K562 (cell line): ENCODE measurements around the gene CLHC1. TPM values are rescaled to one million over a fixed set of nuclear protein-coding genes. Genes with fewer than 3 reads are reported as not detected.

Experiments
- ATAC-seq: fragments of 200-7000 bp; cut with Tn5 transposase; 3 replicates; pipeline ENCODE4 v1.9.1; 2020; ENCODE audit warnings: moderate library complexity
- BruUV-seq: library from RNA; stranded (reverse); fragments of 400-500 nt; replicated peaks from 2 replicates; lab custom pipeline; 2021; lab: Mats Ljungman, UMichigan
- CTCF ChIA-PET: fragments of 300-600 bp; formaldehyde crosslinking; extraction: SDS; loops from one replicate; lab custom pipeline; 2021; ENCODE audit warnings: low intra/inter-chr PET ratio; lab: Yijun Ruan, JAX
- POLR2A ChIA-PET: fragments of 300-600, 350-650 bp; sonication (Branson Sonifier 250); formaldehyde crosslinking; extraction: SDS; loops from one replicate; lab custom pipeline; 2021; ENCODE audit warnings: antibody characterized with exemption, inconsistent platforms; lab: Yijun Ruan, JAX
- DNase-seq, 4 experiments: peaks; one replicate each; pipeline versions ENCODE4 v3.0.0 to v3.0.0-alpha.2; 2011 to 2018; ENCODE audit warnings: low spot score in 3 of 4, mixed read lengths in 3 of 4; ENCODE audit errors: extremely low read depth in 1 of 4
- FAIRE-seq: peaks from 2 replicates; lab custom pipeline; 2011; peaks lifted over from hg19 to GRCh38; lab: Jason Lieb, UNC
- H2AFZ ChIP-seq: 2 replicates; pipeline ENCODE4 v1.6.0; 2011; ENCODE audit warnings: low read depth, low read length, control low read depth, inconsistent platforms
- H3K27ac ChIP-seq: fragments of 200-600 bp; 3 replicates; pipeline ENCODE4 v1.8.0; 2011; ENCODE audit warnings: low read depth, mild to moderate bottlenecking, control low read depth, inconsistent platforms, low read length, moderate library complexity, mixed read lengths; ENCODE audit errors: extremely low read depth
- H3K27me3 ChIP-seq, 2 experiments: fragments of 300-600 bp in 1 of 2; 2 replicates in 1 of 2; 3 replicates in 1 of 2; pipeline versions ENCODE4 v1.6.0 to v1.8.0; 2011; ENCODE audit warnings: inconsistent platforms in 2 of 2, low read length in 2 of 2, mild to moderate bottlenecking in 1 of 2, mixed read lengths in 1 of 2, moderate library complexity in 1 of 2; ENCODE audit not compliant: control insufficient read depth in 2 of 2, insufficient read depth in 2 of 2
- H3K36me3 ChIP-seq: fragments of 300-600 bp; 3 replicates; pipeline ENCODE4 v1.8.0; 2011; ENCODE audit warnings: mild to moderate bottlenecking, low read length, inconsistent platforms; ENCODE audit not compliant: control insufficient read depth, insufficient read depth
- H3K4me1 ChIP-seq, 2 experiments: fragments of 200-600 bp in 1 of 2; replicated peaks in 1 of 2; 2 replicates in 1 of 2; 3 replicates in 1 of 2; pipeline versions ENCODE4 v1.5.1 to v1.8.0; 2011; ENCODE audit warnings: inconsistent platforms in 2 of 2, low read length in 2 of 2, mild to moderate bottlenecking in 1 of 2, mixed read lengths in 1 of 2, moderate library complexity in 1 of 2; ENCODE audit not compliant: control insufficient read depth in 2 of 2, insufficient read depth in 2 of 2
- H3K4me2 ChIP-seq: 2 replicates; pipeline ENCODE4 v1.6.1; 2011; ENCODE audit warnings: low read length, control low read depth, inconsistent platforms, mixed read lengths; ENCODE audit not compliant: insufficient read depth
- H3K4me3 ChIP-seq: fragments of 200-600 bp; sonication (generic), shearing (Covaris generic); 2 replicates; pipeline ENCODE4 v1.5.1; 2016; ENCODE audit warnings: control low read depth, inconsistent platforms
- H3K79me2 ChIP-seq: fragments of 200-600 bp; 3 replicates; pipeline ENCODE4 v1.8.0; 2011; ENCODE audit warnings: low read length, inconsistent platforms; ENCODE audit not compliant: control insufficient read depth, insufficient read depth
- H3K9ac ChIP-seq, 2 experiments: 2 replicates each; pipeline versions ENCODE4 v1.6.0 to v1.6.1; 2011; ENCODE audit warnings: low read depth in 2 of 2, low read length in 2 of 2, control low read depth in 1 of 2, inconsistent platforms in 1 of 2, mild to moderate bottlenecking in 1 of 2, mixed read lengths in 1 of 2; ENCODE audit not compliant: insufficient read depth in 1 of 2
- H3K9me1 ChIP-seq: one replicate; pipeline ENCODE4 v1.6.0; 2011; ENCODE audit warnings: inconsistent platforms, mild to moderate bottlenecking, low read length, moderate library complexity; ENCODE audit not compliant: control insufficient read depth, insufficient read depth
- H3K9me3 ChIP-seq: replicated peaks from 2 replicates; pipeline ENCODE4 v1.5.1; 2011; ENCODE audit warnings: low read depth, low read length, inconsistent platforms; ENCODE audit not compliant: control insufficient read depth, insufficient read depth
- H4K20me1 ChIP-seq: replicated peaks from 2 replicates; pipeline ENCODE4 v1.6.1; 2011; ENCODE audit warnings: low read length, inconsistent platforms, mixed read lengths; ENCODE audit not compliant: control insufficient read depth, insufficient read depth
- FOXM1 ChIP-seq, 2 experiments: fragments of 450-650 bp in 1 of 2; sonication (generic) in 1 of 2; formaldehyde crosslinking in 1 of 2; IDR thresholded peaks; 2 replicates each; pipeline versions ENCODE4 v1.6.1 to v1.9.0; 2017 to 2022; ENCODE audit warnings: low read depth in 2 of 2, mild to moderate bottlenecking in 2 of 2, missing genetic modification reagents in 1 of 2, moderate library complexity in 1 of 2
- ZNF146 ChIP-seq: IDR thresholded peaks from one replicate; pipeline ENCODE4 v1.6.1; 2018; ENCODE audit warnings: missing compliant biosample characterization; ENCODE audit not compliant: unreplicated experiment
- WGBS: fragments of 100-300 bp; shearing (Covaris generic); methylation state at CpG from one replicate; pipeline ENCODE4 v1.1.6; 2016; ENCODE audit warnings: low coverage, mixed read lengths; ENCODE audit not compliant: insufficient coverage; ENCODE audit errors: missing lambda C conversion rate; 5-methylcytosine and 5-hydroxymethylcytosine counted together
- in situ Hi-C: fragments of 300-500 bp; cut with MboI; formaldehyde crosslinking; loops from 4 replicates; pipeline ENCODE4 v1.15.0; 2018; ENCODE audit warnings: inconsistent platforms, mixed read lengths
- intact Hi-C: fragments of 100-400 bp; cut with micrococcal nuclease; formaldehyde crosslinking; loops from 2 replicates; pipeline ENCODE4 v1.14.2; 2022
- polyA plus RNA-seq, 8 experiments: library from polyadenylated mRNA; depleted of rRNA in 4 of 8; stranded (reverse) in 5 of 8; unstranded in 3 of 8; fragments of >200 nt; fragmentation: Nextera tagmentation in 2 of 8; fragmentation: Illumina TruSeq in 1 of 8; extraction: Ambion mirVana in 2 of 8; extraction: Trizol in 1 of 8; gene quantifications; 2 replicates each; pipeline versions ENCODE4 v1.2.1 to v1.2.3, GENCODE V29; 2011 to 2014; ENCODE audit warnings: inconsistent platforms in 1 of 8, missing spikeins in 1 of 8
- total RNA-seq, 7 experiments: library from RNA; depleted of rRNA in 6 of 7; stranded (reverse); fragments of >200 nt in 6 of 7; fragmentation: Illumina TruSeq in 2 of 7; extraction: Trizol in 2 of 7; gene quantifications; 2 replicates each; pipeline versions ENCODE4 v1.2.1 to v1.2.3, GENCODE V29; 2011 to 2021; ENCODE audit warnings: low replicate concordance in 1 of 7
- TF ChIP-seq, protein P1 (sequence below), 2 experiments: fragments of 450-650 bp; formaldehyde crosslinking in 1 of 2; IDR thresholded peaks; 2 replicates each; pipeline versions ENCODE4 v1.4.0 to v1.6.1; 2014 to 2020; ENCODE audit warnings: mild to moderate bottlenecking in 2 of 2, borderline replicate concordance in 1 of 2, low read depth in 1 of 2
- TF ChIP-seq, protein P2 (sequence below): fragments of 250-450 bp; sonication (Bioruptor Pico); IDR thresholded peaks from 2 replicates; pipeline ENCODE4 v1.4.0; 2020; ENCODE audit warnings: mild to moderate bottlenecking, moderate library complexity

CLHC1 gene
- total and polyA plus RNA-seq, 9 of the 15 experiments (the other 6 are each of a cell fraction or from before 2014, with no cell fraction given) = 3.7 to 14.3 (median 8.6) TPM

DNA sequence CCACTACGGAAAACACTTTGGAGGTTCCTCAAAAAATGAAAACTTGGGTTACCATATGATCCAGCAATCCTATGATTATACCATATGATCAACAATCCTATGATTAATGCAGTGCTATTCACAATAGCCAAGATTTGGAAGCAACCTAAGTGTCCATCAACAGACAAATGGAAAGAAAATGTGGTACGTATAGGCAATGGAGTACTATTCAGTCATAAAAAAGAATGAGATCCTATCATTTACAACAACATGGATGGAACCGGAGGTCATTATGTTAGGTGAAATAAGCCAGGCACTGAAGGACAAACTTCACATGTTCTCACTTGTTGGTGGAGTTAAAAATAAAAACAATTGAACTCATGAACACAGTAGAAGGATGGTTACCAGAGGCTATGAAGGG is 27.6 kb downstream of the CLHC1 start:
- in situ Hi-C loops (no loop called here), intact Hi-C loops (no loop called here)
- no peak overlapping the region for H2AFZ ChIP-seq

DNA sequence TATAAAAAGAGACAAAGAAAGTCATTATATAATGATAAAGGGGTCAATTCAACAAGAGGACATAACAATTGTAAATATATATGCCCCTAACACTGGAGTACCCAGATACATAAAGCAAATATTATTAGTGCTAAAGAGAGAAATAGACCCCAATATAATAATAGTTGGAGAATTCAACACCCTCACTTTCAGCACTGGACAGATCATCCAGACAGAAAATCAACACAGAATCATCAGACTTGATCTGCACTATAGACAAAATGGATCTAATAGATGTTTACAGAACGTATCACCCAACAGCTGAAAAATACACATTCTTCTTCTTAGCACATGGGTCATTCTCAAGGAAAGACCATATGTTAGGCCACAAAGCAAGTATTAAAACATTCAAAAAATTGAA is 31.7 kb downstream of the CLHC1 start:
- H3K9me1 ChIP-seq = no peaks in the 10 kb centered on the region
- no peak overlapping the region for H2AFZ ChIP-seq
- H3K79me2 ChIP-seq = no peaks in the 10 kb centered on the region
- no peaks in the 10 kb centered on the region for H3K27me3 ChIP-seq
- POLR2A ChIA-PET = no interaction called here
- H3K4me2 ChIP-seq = no peak overlapping the region
- H3K4me3 ChIP-seq = no peak overlapping the region
- intact Hi-C loops = no loop called here
- 26% methylated on average over 1 of the region's 1 CpG for WGBS
- TF ChIP-seq, protein P1, sequence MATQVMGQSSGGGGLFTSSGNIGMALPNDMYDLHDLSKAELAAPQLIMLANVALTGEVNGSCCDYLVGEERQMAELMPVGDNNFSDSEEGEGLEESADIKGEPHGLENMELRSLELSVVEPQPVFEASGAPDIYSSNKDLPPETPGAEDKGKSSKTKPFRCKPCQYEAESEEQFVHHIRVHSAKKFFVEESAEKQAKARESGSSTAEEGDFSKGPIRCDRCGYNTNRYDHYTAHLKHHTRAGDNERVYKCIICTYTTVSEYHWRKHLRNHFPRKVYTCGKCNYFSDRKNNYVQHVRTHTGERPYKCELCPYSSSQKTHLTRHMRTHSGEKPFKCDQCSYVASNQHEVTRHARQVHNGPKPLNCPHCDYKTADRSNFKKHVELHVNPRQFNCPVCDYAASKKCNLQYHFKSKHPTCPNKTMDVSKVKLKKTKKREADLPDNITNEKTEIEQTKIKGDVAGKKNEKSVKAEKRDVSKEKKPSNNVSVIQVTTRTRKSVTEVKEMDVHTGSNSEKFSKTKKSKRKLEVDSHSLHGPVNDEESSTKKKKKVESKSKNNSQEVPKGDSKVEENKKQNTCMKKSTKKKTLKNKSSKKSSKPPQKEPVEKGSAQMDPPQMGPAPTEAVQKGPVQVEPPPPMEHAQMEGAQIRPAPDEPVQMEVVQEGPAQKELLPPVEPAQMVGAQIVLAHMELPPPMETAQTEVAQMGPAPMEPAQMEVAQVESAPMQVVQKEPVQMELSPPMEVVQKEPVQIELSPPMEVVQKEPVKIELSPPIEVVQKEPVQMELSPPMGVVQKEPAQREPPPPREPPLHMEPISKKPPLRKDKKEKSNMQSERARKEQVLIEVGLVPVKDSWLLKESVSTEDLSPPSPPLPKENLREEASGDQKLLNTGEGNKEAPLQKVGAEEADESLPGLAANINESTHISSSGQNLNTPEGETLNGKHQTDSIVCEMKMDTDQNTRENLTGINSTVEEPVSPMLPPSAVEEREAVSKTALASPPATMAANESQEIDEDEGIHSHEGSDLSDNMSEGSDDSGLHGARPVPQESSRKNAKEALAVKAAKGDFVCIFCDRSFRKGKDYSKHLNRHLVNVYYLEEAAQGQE (IDR thresholded peaks at IDR 0.05; ENCODE audit: borderline replicate concordance) = peak; percentile 70
- TF ChIP-seq, protein P1 (CRISPR knock-in tag; IDR thresholded peaks at IDR 0.05; ENCODE audit: low read depth) = no peak
- TF ChIP-seq, protein P2, sequence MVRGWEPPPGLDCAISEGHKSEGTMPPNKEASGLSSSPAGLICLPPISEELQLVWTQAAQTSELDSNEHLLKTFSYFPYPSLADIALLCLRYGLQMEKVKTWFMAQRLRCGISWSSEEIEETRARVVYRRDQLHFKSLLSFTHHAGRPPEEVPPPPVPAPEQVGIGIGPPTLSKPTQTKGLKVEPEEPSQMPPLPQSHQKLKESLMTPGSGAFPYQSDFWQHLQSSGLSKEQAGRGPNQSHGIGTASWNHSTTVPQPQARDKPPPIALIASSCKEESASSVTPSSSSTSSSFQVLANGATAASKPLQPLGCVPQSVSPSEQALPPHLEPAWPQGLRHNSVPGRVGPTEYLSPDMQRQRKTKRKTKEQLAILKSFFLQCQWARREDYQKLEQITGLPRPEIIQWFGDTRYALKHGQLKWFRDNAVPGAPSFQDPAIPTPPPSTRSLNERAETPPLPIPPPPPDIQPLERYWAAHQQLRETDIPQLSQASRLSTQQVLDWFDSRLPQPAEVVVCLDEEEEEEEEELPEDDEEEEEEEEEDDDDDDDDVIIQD (CRISPR knock-in tag) = no peak
- TF ChIP-seq, all 486 proteins: peak for 1
- CTCF ChIA-PET = interaction anchor here (0.6 kb wide), 1 partner anchor 63 kb away, joined by 4 read pairs; no protein-coding TSS in a partner anchor
- ATAC-seq (no peak), DNase-seq (no peak), FAIRE-seq (no peak)
- BruUV-seq = no TSS peak
- Histone ChIP-seq H3K9ac (no peak overlapping the region), H3K27ac (no peak overlapping the region), H3K36me3 (no peaks in the 10 kb centered on the region), H3K9me3 (no peaks in the 10 kb centered on the region), H3K4me1 (no peaks in the 10 kb centered on the region), H4K20me1 (no peaks in the 10 kb centered on the region)
- in situ Hi-C loops = no loop called here

More for the DNA sequence above, 27.6 kb downstream of the CLHC1 start:
- no peak for FAIRE-seq
- no peak for DNase-seq
- Histone ChIP-seq H3K9me3 (no peaks in the 10 kb centered on the region), H3K4me2 (no peak overlapping the region), H3K4me1 (no peaks in the 10 kb centered on the region), H3K9ac (no peak overlapping the region), H3K27ac (no peak overlapping the region), H3K4me3 (no peak overlapping the region), H4K20me1 (no peaks in the 10 kb centered on the region), H3K36me3 (no peaks in the 10 kb centered on the region), H3K9me1 (no peaks in the 10 kb centered on the region), H3K27me3 (no peaks in the 10 kb centered on the region), H3K79me2 (no peaks in the 10 kb centered on the region)
- TF ChIP-seq FOXM1 (IDR thresholded peaks at IDR 0.05; ENCODE audit: low read depth) = no peak
- TF ChIP-seq FOXM1 (CRISPR knock-in tag; IDR thresholded peaks at IDR 0.05; ENCODE audit: low read depth) = no peak
- peak; percentile 75 for TF ChIP-seq ZNF146 (CRISPR knock-in tag)
- CTCF ChIA-PET = no interaction called here
- POLR2A ChIA-PET = interaction anchor here (0.6 kb wide), 1 partner anchor 412 kb away, joined by 3 read pairs; no protein-coding TSS in a partner anchor
- no TSS peak for BruUV-seq
- ATAC-seq = no peak
- WGBS = 87% methylated on average over 3 of the region's 3 CpGs
